ENCODE measurements around the gene AXDND1.

Gene AXDND1

DNA sequence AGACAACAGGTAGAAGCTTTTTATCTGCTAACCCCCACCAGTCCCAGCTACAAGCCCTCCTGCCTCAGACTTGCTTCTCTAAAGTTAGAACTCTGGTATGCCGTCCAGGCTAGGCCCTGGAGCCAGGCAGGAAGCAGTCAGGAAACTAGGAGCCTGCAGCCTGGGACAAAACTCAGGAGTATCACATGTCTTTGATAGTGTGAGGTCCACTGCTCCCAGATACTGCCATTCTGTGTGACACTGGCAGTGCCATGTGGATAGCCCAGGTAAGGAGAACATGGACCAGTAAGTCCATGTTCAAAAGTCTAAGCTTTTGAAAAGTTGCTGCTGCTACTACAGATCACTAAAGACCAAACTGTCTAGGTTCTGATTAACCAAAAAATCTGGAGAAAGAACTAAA is 164.6 kb downstream of the AXDND1 start:
- TF ChIP-seq, protein P1, sequence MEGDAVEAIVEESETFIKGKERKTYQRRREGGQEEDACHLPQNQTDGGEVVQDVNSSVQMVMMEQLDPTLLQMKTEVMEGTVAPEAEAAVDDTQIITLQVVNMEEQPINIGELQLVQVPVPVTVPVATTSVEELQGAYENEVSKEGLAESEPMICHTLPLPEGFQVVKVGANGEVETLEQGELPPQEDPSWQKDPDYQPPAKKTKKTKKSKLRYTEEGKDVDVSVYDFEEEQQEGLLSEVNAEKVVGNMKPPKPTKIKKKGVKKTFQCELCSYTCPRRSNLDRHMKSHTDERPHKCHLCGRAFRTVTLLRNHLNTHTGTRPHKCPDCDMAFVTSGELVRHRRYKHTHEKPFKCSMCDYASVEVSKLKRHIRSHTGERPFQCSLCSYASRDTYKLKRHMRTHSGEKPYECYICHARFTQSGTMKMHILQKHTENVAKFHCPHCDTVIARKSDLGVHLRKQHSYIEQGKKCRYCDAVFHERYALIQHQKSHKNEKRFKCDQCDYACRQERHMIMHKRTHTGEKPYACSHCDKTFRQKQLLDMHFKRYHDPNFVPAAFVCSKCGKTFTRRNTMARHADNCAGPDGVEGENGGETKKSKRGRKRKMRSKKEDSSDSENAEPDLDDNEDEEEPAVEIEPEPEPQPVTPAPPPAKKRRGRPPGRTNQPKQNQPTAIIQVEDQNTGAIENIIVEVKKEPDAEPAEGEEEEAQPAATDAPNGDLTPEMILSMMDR (IDR thresholded peaks at IDR 0.05; ENCODE audit: control insufficient read depth, insufficient read depth, low read depth, low read length, missing control alignments), result no peak
- no peak for DNase-seq (ENCODE audit: low read depth)
- no peak overlapping the region for H3K4me3 ChIP-seq (ENCODE audit: control insufficient read depth, low read depth, low read length)

- no peak for DNase-seq (ENCODE audit: low read depth)
- TF ChIP-seq, protein P1 (IDR thresholded peaks at IDR 0.05; ENCODE audit: control insufficient read depth, insufficient read depth, low read depth, low read length, missing control alignments), result no peak
- H3K4me3 ChIP-seq (ENCODE audit: control insufficient read depth, low read depth, low read length), result no peak overlapping the region
These were observed 176.0 kb downstream of the AXDND1 start for GRCh38 chr1:179541774-179542173.

- DNase-seq (ENCODE audit: low read depth), result no peak
- TF ChIP-seq, protein P1 (IDR thresholded peaks at IDR 0.05; ENCODE audit: control insufficient read depth, insufficient read depth, low read depth, low read length, missing control alignments), result no peak
- no peak overlapping the region for H3K4me3 ChIP-seq (ENCODE audit: control insufficient read depth, low read depth, low read length)
These were observed 179.6 kb downstream of the AXDND1 start for GRCh38 chr1:179545321-179545720.

GRCh38 chr1:179547021-179547535 is 181.3 kb downstream of the AXDND1 start:
- no peak for DNase-seq (ENCODE audit: low read depth)
- no peak overlapping the region for H3K4me3 ChIP-seq (ENCODE audit: control insufficient read depth, low read depth, low read length)
- TF ChIP-seq, protein P1 (IDR thresholded peaks at IDR 0.05; ENCODE audit: control insufficient read depth, insufficient read depth, low read depth, low read length, missing control alignments), result no peak

- TF ChIP-seq, protein P1 (IDR thresholded peaks at IDR 0.05; ENCODE audit: control insufficient read depth, insufficient read depth, low read depth, low read length, missing control alignments), result no peak
- H3K4me3 ChIP-seq (ENCODE audit: control insufficient read depth, low read depth, low read length), result no peak overlapping the region
- DNase-seq (ENCODE audit: low read depth), result no peak
These were observed 183.0 kb downstream of the AXDND1 start for GRCh38 chr1:179548666-179549367.

GRCh38 chr1:179549368-179549700 is 183.6 kb downstream of the AXDND1 start:
- TF ChIP-seq, protein P1 (IDR thresholded peaks at IDR 0.05; ENCODE audit: control insufficient read depth, insufficient read depth, low read depth, low read length, missing control alignments), result no peak
- no peak overlapping the region for H3K4me3 ChIP-seq (ENCODE audit: control insufficient read depth, low read depth, low read length)
- DNase-seq (ENCODE audit: low read depth), result no peak
